KG1 (cell line): ENCODE results near the gene RAD51B.
"Not testable (repeated sequence)": the region's sequence is repeated elsewhere in the genome, so short reads cannot be mapped to it uniquely, and the experiment has no call there.

ENCODE experiments used
- DNase-seq: peaks from one replicate; lab custom pipeline; 2025; lab: John Stamatoyannopoulos, UW

The RAD51B gene

GRCh38 chr14:68686205-68686465, 866.6 kb downstream of the RAD51B start:
- DNase-seq: no peak

GRCh38 chr14:68686724-68687123, 867.1 kb downstream of the RAD51B start:
- DNase-seq: no peak

DNA sequence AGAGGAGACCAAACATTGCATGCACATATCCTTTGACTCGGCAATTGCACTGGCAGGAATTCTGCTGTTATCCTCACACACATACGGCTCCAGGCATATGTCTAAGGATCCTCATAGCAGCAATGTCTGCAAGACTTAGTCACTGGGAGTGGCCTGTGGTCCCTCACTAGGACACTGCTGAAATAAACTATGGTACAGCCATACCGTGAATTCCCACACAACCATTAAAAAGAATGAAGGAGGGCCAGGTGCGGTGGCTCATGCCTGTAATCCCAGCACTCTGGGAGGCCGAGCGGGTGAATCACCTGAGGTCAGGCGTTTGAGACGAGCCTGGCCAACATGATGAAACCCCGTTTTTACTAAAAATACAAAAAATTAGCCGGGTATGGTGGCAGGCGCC, 868.2 kb downstream of the RAD51B start:
- no peak for DNase-seq

DNA sequence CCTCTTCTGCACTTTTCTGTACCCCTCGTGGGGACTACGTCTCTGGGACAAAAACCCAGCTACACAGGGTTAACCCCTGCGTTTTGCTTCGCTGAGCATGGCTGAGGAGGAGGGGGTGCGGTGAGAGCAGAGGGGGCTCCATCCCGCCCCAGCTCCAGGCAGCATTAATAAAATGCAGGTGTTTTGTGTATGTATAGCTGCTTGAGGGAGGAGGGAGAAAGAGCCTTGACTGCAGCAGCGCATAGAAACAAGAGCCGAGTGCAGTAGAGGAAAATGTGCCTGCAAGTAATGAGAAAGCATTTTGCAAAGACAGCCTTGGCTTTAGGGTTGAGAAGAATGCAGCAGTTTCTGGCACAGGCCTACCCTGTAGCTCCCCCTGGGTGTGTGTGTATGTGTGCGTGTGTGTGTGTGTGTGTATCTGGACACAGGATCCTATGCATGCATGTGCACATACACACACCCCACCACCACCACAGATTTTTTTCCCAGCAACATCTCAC, 869.3 kb downstream of the RAD51B start:
- DNase-seq: no peak

DNA sequence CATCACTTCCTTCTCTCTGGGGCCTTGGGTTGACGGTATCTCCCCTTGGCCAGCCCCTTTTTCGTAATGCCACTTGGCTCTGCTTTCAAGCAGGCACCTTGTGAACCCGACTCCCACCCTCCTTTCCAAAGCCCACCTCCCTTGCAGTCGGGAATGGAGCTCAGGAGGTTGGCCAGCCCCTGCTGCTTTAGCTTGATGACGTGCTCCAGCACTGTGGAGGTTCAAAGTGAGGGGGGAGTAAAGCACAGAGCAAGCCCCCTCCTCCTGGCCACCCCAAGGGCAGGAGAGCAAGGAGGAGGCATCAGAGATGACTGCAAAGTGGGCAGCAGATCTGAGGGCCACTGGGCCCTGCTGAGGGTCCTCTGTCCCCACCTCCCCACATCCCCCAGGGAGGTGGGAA, 869.9 kb downstream of the RAD51B start:
- no peak for DNase-seq

DNA sequence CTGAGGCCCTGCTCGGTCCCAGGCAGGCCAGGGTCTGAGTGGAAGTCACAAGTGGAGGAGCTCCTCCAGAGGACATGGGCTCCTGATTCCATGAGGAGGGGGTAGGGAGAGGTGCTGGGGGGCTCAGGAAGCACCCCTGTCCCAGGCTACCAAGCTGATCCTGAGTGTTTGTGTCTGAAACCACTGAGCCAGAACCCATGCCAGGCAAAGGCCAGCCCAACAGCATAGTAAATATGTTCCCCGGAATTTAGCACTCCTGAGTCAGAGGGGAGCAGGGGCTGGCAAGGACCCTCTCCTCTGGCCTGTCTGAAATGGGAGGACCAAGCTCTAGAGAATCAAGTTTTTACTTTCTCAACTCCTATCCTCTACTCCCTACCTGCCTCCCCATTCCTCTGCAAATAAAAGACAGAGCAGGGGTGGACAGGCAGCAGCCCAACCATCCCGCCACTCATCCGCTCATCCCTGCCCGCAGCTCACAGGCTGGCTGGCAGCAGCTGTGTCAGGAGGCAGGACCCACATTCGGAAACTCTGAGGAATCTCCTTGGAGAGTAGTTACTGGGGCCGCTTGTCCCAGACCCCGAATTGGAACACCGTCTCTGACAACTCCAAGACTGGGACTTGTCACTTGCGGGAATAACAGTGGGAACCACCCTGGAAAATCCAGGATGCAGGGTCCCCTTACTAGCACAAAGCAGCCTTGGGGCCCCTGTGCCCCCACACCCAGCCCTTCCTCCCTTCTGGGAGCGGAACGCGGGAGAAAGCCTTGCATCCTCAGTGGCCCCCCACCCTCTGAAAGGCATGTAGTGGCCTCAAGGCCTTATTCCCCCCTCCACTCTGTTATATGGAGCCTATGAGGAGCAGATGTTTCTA, 870.7 kb downstream of the RAD51B start:
- DNase-seq: no peak

DNA sequence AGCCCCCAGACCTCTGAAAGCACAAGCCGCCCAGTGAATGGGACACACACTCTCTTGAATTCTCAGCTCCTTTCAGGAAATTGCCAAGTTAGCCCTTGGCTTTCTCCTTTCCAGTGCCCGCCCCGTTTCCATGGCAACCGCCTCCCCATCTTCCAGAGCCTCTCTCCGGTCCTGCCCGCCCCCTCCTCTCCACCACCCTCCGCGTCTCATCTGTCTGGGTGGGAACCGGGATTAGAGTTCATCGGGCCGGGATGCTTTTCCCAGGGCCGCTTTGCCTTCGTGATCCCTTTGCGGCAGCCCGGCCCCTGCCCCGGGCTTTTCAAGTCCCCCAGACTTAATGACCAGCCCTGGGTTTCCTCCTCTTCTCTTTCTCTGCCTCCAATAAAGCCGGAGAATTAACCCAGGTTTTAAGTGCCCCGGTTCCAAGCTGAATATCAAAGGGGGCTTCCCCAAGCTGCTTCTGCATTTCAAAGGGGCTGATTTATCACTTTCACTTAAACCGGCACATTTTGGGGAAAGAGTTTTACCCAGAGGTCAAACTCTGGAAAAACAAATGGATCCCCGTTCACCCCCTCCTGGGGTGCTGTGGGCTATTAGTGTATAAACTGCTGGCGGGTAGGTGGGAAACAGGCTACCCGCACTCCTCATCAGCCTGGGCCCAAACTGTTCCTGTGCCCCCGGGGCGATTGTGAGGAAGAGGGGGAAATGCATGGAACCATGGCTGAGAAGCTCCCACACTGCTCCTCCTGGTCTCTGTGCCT, 871.6 kb downstream of the RAD51B start:
- DNase-seq: no peak

- DNase-seq: no peak
Measured at GRCh38 chr14:68691792-68692118, 872.2 kb downstream of the RAD51B start.

DNA sequence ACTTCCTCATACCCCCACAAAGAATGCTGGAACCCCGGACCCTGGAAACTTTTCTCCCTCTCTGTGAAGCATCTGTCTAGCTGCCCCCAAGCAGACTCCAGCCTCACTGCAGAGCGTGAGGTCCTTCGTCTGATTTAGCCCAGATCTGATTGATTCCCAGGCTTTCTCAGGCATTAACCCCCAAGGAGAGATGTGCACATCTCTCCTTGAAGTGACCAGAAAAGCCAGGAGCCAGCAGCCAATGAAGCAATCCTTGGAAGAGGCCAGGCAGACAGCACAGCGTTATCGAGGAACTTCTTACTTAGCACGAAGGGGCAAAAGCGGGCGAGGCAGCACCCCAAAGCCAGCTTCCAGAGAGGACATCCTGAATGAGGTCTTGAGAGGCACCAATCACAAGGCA, 872.6 kb downstream of the RAD51B start:
- no peak for DNase-seq

DNA sequence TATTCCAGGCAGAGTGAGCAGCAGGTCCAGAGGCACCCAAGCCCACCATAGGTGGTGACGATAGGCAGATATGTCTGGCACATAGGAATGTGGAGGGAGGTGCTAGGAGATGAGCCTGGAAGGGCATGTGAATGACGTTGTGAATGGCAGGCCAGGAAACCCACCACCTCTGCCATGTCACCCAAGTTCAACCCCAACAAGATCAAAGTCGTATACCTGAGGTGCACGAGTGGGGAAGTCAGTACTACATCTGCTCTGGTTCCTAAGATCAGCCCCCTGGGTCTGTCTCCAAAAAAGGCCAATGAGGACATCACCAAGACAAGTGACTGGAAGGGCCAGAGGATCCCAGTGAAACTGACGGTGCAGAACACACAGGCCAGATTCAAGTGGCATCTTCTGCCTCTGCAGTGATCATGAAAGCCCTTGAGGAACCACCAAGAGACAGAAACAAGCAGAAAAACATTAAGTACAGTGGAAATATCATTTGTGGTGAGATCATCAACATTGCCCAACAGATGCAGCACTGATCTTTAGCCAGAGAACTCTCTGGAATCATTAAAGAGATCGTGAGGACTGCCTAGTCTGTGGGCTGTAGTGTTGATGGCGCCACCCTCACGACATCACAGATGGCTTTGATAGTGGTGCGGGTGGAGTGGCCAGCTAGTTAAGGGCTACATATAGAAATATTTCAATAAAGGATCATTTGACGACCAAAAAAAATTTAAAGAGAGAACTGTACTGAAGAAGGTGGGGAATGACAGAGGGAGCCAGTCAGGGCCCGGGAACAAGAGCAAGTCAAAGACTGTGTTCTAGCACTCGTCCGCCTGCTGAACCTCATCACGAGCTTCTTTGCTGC, 873.6 kb downstream of the RAD51B start:
- no peak for DNase-seq

GRCh38 chr14:68693926-68694325, 874.3 kb downstream of the RAD51B start:
- DNase-seq: no peak

DNA sequence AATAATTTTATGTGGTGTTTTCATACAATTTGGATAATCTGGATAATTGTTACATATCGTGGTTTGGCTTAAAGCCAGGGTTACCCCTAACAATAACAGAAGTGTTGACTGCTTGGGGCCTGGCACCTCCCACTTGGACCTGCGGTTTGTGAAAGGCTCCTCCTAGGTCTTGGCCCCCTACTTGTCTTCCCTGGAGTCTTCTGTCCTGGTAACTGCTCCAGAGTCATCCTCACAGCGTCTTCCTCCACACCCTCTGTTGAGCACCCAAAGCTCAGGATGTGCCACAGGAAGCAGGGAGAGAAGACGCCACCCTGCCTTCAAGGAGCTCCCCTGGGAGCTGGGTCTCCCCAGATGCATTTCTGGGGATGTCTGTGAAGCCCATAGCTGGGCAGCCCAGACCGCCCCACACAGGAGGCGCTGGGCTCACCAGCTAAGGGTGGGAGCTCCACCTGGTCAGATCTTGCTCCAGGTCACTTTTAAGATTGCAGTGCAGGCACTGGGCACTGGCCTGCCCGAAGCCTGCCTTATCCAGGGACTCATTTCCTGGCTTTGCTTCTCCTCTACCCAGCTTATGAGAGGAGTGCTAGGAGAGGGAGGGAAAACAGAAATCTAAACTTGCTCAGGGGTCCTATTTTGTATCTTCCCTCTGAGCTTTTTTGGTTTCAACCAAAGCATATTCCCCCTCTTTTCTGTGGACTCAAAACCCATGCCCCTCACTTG, 875.1 kb downstream of the RAD51B start:
- DNase-seq: no peak

DNA sequence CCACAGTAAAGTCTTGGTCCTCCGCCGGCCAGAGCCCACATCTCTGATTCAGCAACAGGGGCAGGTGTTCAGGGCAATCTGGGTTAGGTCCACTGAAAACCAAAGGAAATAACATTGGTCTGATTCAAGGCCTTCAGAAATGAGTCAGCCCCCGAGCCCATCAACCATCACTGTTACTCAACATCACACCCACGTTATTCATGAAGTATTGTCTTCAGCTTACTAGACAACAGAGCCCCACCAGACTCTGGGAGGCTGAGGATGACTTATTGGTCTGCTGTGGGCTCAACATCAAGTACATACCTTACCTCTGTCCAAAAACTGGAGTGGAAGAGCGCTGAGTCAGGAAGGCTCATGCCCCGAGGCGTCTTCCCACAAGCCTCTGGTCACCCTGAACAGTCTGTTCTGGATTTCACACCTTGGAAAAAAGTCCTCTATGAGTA, 875.8 kb downstream of the RAD51B start:
- no peak for DNase-seq

- DNase-seq: no peak
Measured at GRCh38 chr14:68695856-68696255, 876.3 kb downstream of the RAD51B start.

- no peak for DNase-seq
Measured at GRCh38 chr14:68696266-68696665, 876.7 kb downstream of the RAD51B start.

DNA sequence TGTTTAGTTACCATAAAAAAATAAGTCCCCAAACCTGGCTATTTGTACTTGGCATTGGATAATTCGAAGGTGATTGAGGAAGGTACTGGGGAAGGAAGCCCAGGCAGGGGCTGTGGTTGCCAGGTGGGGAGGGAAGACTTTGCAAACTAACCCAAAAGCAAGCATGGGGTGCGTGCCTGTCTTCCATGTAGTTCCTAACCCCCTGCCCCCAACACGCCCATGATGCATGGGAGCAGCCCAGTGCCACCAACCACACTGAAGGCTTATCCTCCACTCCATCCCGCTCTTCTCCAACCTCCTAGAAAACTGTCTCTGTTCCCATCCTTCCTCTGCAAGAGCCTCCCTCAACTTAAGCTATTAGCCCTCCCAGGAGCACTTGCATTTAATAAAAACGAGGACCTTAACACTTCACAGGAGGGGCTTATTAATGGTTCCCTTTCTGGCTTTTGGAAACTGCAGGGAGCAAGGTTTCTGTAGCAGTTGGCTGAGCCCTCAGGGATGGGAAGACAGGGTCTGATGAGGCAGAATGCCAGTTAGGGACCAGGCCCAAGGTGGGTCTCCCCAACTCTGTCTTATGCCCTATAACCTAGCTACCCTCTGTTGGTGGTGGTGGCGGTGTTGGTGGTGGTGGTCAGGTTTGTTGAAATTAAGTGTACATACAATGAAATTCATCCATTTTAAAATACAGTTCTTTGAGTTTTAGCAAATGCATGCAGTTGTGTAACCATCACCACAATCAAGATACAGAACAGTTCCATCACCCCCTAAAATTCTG, 877.3 kb downstream of the RAD51B start:
- no peak for DNase-seq

GRCh38 chr14:68698773-68699172, 879.2 kb downstream of the RAD51B start:
- DNase-seq: not testable (repeated sequence)

GRCh38 chr14:68701001-68701741, 881.6 kb downstream of the RAD51B start:
- DNase-seq: no peak

- no peak for DNase-seq
Measured at GRCh38 chr14:68702135-68702534, 882.6 kb downstream of the RAD51B start.

- no peak for DNase-seq
Measured at GRCh38 chr14:68702578-68702977, 883.0 kb downstream of the RAD51B start.
